ENCODE data around the gene C5orf24.
"Not testable (repeated sequence)": the region's sequence is repeated elsewhere in the genome, so short reads cannot be mapped to it uniquely, and the experiment has no call there.

C5orf24 gene

GRCh38 chr5:134857401-134857800, 11.6 kb downstream of the C5orf24 start:
- DNase-seq (ENCODE audit: low read depth), result no peak

- DNase-seq (ENCODE audit: low read depth), result no peak
Measured at GRCh38 chr5:134864707-134865106, 18.9 kb downstream of the C5orf24 start.

GRCh38 chr5:134873494-134873893, 27.7 kb downstream of the C5orf24 start:
- DNase-seq (ENCODE audit: low read depth), result peak; percentile 7

- peak; percentile 69 for DNase-seq (ENCODE audit: low read depth)
Measured at GRCh38 chr5:134873987-134874830, 28.4 kb downstream of the C5orf24 start, which contains the start of gene TXNDC15. TSS of gene TXNDC15 (plus strand) at chr5:134874371. CDS start at chr5:134874428, 57 bp downstream.

GRCh38 chr5:134874831-134875655, 29.3 kb downstream of the C5orf24 start:
- peak; percentile 20 for DNase-seq (ENCODE audit: low read depth)

GRCh38 chr5:134877159-134877558, 31.4 kb downstream of the C5orf24 start:
- DNase-seq (ENCODE audit: low read depth), result no peak

GRCh38 chr5:134878403-134878802, 32.6 kb downstream of the C5orf24 start:
- DNase-seq (ENCODE audit: low read depth), result no peak

- DNase-seq (ENCODE audit: low read depth), result no peak
Measured at GRCh38 chr5:134879456-134879855, 33.7 kb downstream of the C5orf24 start.

- not testable (repeated sequence) for DNase-seq (ENCODE audit: low read depth)
Measured at GRCh38 chr5:134880937-134881336, 35.2 kb downstream of the C5orf24 start.

- DNase-seq (ENCODE audit: low read depth), result not testable (repeated sequence)
Measured at GRCh38 chr5:134881711-134882110, 35.9 kb downstream of the C5orf24 start.

- DNase-seq (ENCODE audit: low read depth), result no peak
Measured at GRCh38 chr5:134887593-134888159, 41.9 kb downstream of the C5orf24 start.

GRCh38 chr5:134889335-134889734, 43.6 kb downstream of the C5orf24 start:
- DNase-seq (ENCODE audit: low read depth), result no peak

GRCh38 chr5:134891473-134891872, 45.7 kb downstream of the C5orf24 start:
- DNase-seq (ENCODE audit: low read depth), result no peak

GRCh38 chr5:134892282-134892681, 46.5 kb downstream of the C5orf24 start:
- DNase-seq (ENCODE audit: low read depth), result no peak

GRCh38 chr5:134892926-134893325, 47.2 kb downstream of the C5orf24 start:
- DNase-seq (ENCODE audit: low read depth), result no peak

GRCh38 chr5:134893748-134894505, 48.2 kb downstream of the C5orf24 start:
- no peak for DNase-seq (ENCODE audit: low read depth)

GRCh38 chr5:134902071-134902801, 56.5 kb downstream of the C5orf24 start:
- DNase-seq (ENCODE audit: low read depth), result no peak

GRCh38 chr5:134904610-134905245, 59.0 kb downstream of the C5orf24 start, which contains the start of gene PCBD2:
TSS of gene PCBD2 (plus strand) at chr5:134905131. CDS start at chr5:134905140, 9 bp downstream.
- DNase-seq (ENCODE audit: low read depth), result peak; percentile 89

- DNase-seq (ENCODE audit: low read depth), result peak; percentile 58
Measured at GRCh38 chr5:134905246-134905996, 59.7 kb downstream of the C5orf24 start.

GRCh38 chr5:134906811-134907210, 61.0 kb downstream of the C5orf24 start:
- DNase-seq (ENCODE audit: low read depth), result no peak

Measured in activated T-cell treated with anti-CD3 and anti-CD28 coated beads for 24 hours (primary cell).